Vagina (tissue), 2 donors: Measurements from ENCODE around the gene RTBDN.

ENCODE experiments used
- POLR2A ChIP-seq, 2 donors: fragments of 450-650 bp; IDR thresholded peaks; one replicate each; pipeline ENCODE4 v1.6.1; 2017; ENCODE audit warnings: antibody characterized with exemption in 2 of 2, mild to moderate bottlenecking in 2 of 2, moderate library complexity in 2 of 2
- POLR2AphosphoS5 ChIP-seq, 2 donors: sonication (generic); formaldehyde crosslinking; IDR thresholded peaks; one replicate each; pipeline ENCODE4 v1.9.0; 2017; ENCODE audit warnings: antibody characterized with exemption in 2 of 2, mild to moderate bottlenecking in 2 of 2, low read depth in 1 of 2; ENCODE audit not compliant: insufficient read depth in 1 of 2
- TF ChIP-seq, protein P1 (sequence below), 3 experiments: fragments of 450-650 bp in 2 of 3; fragments of 200-600 bp in 1 of 3; sonication (generic) in 1 of 3; IDR thresholded peaks; one replicate each; pipeline ENCODE4 v1.5.1; 2017 to 2019; ENCODE audit warnings: antibody characterized with exemption in 3 of 3, mild to moderate bottlenecking in 2 of 3, moderate library complexity in 2 of 3

DNA sequence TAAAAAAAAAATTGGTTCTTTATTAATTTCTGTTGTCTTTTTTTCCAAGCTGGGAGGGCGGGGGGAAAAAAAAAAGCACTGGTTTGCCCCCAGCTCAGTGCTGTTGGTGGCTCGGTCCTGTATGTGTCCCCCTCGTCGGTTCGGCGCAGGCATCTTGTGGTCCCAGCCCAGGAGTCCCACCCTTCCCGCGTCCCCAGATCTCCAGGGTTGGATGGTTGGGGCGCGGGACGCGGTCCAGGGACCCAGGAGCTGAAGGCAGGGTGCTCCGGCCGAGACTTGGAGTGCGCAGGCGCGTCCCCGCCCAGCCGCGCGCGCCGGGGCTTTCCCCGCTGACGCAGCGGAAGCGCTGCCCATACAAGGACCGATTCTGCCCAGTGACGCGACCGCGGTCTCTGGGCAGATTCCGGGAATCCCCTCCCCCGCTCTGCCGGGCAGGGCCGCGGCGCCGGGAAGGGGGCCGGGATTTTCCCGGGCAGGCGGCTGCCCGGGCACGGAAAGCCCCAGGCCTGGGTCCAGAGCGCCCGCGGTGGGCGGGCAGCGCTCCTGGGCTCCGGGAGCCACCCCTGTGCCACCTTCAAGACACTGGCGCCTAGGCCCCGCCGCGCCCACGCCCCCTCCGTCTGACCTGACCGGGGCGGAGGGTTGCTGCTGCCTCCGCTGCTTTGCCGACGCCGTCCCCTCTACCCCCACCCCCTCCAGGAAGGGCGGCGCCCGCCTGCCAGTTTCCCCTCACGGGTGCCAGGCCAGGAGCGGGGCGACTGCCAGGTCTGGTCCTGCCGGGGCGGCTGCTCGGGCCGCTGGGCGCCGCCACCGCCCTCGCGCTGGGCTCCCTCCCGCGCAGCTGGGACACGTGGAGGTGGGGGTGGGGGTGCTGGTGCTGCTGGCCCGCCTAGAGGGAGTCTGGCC lies 40.8 kb downstream of the RTBDN start:
- TF ChIP-seq POLR2A (IDR thresholded peaks at IDR 0.05) (peak; percentile 16 to 71), POLR2AphosphoS5 (IDR thresholded peaks at IDR 0.05; ENCODE audit: insufficient read depth in 1 of 2, low read depth in 1 of 2) (peak; percentile 90 to 92)
- TF ChIP-seq, protein P1, sequence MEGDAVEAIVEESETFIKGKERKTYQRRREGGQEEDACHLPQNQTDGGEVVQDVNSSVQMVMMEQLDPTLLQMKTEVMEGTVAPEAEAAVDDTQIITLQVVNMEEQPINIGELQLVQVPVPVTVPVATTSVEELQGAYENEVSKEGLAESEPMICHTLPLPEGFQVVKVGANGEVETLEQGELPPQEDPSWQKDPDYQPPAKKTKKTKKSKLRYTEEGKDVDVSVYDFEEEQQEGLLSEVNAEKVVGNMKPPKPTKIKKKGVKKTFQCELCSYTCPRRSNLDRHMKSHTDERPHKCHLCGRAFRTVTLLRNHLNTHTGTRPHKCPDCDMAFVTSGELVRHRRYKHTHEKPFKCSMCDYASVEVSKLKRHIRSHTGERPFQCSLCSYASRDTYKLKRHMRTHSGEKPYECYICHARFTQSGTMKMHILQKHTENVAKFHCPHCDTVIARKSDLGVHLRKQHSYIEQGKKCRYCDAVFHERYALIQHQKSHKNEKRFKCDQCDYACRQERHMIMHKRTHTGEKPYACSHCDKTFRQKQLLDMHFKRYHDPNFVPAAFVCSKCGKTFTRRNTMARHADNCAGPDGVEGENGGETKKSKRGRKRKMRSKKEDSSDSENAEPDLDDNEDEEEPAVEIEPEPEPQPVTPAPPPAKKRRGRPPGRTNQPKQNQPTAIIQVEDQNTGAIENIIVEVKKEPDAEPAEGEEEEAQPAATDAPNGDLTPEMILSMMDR (IDR thresholded peaks at IDR 0.05): no peak
